OCI-LY3 (cell line): ENCODE measurements around the gene OSBPL6.

Experiments used
- CTCF ChIP-seq: fragments of 200-600, 300-600 bp; sonication (generic); IDR thresholded peaks from 2 replicates; pipeline ENCODE4 v1.5.1; 2014; ENCODE audit warnings: antibody characterized with exemption, low read length, low read depth
- EZH2phosphoT487 ChIP-seq: fragments of 200-600 bp; shearing (Covaris generic); IDR thresholded peaks from 2 replicates; pipeline ENCODE4 v1.6.1; 2018; ENCODE audit warnings: antibody characterized with exemption, mixed run types, low read depth

GRCh38 chr2:178220814-178221213 lies 26.5 kb downstream of the OSBPL6 start:
- no peak for TF ChIP-seq CTCF
- TF ChIP-seq EZH2phosphoT487 = no peak
